ENCODE measurements around the gene ZNF785. TPM values are rescaled to one million over a fixed set of nuclear protein-coding genes. Genes with fewer than 3 reads are reported as not detected.
A peak's percentile ranks its signal among the peaks of the same experiment; 100 is the strongest.
"Not testable (repeated sequence)": the region's sequence is repeated elsewhere in the genome, so short reads cannot be mapped to it uniquely, and the experiment has no call there.

ZNF785 gene
- total RNA-seq, 2 donors from 2014 or later: 8.2 to 9.8 TPM

- DNase-seq (no peak), ATAC-seq (no peak)
- intact Hi-C loops (cut with DNase I): no loop called here
Measured at GRCh38 chr16:30553393-30553899, 32.1 kb downstream of the ZNF785 start.

DNA sequence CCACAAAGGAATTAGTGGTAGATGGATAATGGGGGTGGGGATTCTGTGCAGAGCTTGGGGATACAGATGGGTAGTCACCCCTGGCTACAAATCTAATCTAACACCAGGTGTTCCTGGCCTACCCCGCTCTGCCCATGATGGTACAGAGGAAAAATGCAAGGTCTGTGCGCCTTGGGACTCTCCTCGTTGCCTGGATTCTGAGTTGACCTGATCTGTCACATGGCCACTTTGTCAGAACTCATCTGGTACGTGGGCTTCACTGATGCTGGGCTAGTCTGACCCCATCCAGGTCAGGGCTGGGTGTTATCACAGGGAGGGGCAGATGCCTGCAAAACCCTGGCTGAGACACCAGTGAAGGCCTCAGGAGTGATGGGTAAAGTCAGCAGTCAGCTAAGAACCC lies 32.5 kb downstream of the ZNF785 start:
- ATAC-seq (no peak), DNase-seq (no peak)
- intact Hi-C loops (cut with DNase I): no loop called here

DNA sequence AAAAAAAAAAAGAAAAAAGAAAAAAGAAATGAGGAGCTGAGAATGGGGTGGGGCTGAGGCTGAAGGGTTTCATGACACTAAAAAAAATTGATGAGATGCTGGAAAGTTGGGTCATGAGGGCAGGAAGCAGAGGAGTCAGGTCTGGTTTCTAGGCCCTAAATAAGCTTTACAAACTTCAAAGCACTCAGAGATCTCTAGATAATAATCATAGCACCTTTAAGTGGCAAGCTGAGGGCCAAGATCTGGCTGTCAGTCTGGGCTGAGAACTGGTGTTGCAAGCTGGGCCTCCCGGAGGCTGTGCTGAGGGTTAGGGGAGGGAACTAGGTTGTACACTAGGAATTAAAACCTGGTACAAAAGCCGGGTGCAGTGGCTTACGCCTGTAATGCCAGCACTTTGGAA lies 33.7 kb downstream of the ZNF785 start:
- intact Hi-C loops (cut with DNase I): no loop called here
- ATAC-seq (peak in 1 of 2 donors; percentile 12), DNase-seq (no peak)

GRCh38 chr16:30548416-30549253 lies 36.9 kb downstream of the ZNF785 start:
- no peak for ATAC-seq

DNA sequence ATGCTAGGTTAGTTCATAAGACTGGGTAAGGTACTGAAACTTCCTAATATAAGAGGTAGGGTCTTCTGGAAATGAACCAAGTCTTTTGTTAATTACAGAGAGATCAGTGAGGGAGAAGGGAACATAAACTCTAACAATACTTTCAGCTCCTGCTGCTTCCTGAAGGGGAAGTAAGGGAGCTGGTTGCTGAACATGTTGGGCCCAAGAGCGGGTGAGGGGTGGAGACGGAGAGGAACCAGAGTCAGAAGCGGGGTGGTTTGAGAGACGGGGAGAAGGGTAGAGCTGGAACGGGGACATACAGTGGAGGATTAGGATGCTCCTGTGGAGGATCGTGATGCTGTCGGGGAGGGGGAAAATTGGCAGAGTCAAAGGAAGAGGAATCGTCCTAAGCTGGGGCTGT lies 39.4 kb downstream of the ZNF785 start:
- intact Hi-C loops (cut with DNase I): no loop called here
- ATAC-seq (no peak), DNase-seq (no peak)

More at GRCh38 chr16:30548416-30549253, 36.9 kb downstream of the ZNF785 start:
- intact Hi-C loops (cut with DNase I): no loop called here
- no peak for DNase-seq

- ATAC-seq (no peak), DNase-seq (no peak)
- intact Hi-C loops (cut with DNase I): no loop called here
Measured at GRCh38 chr16:30543067-30543466, 42.4 kb downstream of the ZNF785 start.

DNA sequence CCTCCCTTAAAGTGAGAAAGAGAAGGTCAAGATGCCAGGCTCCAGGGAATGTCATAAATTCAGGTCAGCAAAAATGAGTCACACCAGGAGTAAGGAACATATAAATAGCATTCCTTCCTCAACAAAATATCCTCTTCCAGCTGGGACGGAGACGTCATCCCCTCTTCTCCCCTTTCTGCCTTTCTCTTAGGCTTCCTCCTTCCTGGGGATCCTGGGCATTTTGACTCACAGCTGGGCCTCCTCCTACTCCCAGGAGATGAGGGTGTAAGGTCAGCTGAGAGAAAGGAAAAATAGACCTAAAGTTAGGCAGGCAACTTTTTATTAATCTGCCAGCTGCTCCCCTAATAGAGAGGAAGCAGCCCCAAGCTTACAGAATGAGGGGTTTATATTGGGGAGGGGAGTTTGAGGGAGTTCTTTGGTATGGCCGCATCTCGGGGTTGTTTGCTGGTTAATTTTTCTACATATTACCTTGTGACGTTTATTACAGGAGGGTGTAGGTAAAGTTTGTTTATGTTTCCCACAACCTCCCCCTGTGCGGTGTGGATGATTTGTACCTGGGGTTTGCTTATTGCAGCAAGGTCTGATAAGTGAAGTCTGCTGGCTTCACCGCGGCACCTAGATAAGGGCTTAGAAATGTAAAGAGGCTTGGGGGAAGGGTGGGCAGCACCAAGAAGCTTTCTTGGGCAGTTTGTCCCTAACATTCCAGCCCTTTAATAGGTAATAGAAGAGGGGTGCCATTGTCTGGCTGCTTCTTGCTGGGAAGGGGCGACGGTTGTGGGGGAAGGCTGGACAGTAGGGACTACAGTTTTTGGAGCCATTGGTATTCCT lies 43.8 kb downstream of the ZNF785 start:
- DNase-seq (no peak), ATAC-seq (peak in 1 of 2 donors; percentile 13)
- intact Hi-C loops (cut with DNase I): no loop called here

GRCh38 chr16:30540916-30541464 lies 44.5 kb downstream of the ZNF785 start:
- DNase-seq; ATAC-seq; intact Hi-C loops (cut with DNase I): not testable (repeated sequence)

DNA sequence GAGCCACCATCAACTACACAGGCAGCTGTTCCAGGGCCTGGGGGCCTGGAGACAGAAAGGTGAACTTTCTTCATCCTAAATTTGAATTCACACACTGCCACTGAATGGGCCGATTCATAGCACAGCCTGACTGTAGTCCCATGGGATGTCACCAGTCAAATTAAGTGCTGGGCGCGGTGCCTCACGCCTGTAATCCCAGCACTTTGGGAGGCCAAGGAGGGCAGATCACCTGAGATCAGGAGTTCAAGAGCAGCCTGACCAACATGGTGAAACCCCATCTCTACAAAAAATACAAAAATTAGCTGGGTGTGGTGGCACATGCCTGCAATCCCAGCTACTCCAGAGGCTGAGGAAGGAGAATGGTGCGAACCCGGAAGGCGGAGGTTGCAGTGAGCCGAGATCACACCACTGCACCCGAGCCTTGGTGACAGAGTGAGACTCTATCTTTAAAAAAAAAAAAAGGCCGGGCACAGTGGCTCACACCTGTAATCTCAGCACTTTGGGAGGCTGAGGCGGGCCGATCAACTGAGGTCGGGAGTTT lies 45.4 kb downstream of the ZNF785 start:
- intact Hi-C loops (cut with DNase I); ATAC-seq: not testable (repeated sequence)

GRCh38 chr16:30539000-30539964 lies 46.2 kb downstream of the ZNF785 start:
- intact Hi-C loops (cut with DNase I): no loop called here
- DNase-seq (peak; percentile 44), ATAC-seq (peak; percentile 55 to 66)

More for the DNA sequence above, 45.4 kb downstream of the ZNF785 start:
- DNase-seq: not testable (repeated sequence)

DNA sequence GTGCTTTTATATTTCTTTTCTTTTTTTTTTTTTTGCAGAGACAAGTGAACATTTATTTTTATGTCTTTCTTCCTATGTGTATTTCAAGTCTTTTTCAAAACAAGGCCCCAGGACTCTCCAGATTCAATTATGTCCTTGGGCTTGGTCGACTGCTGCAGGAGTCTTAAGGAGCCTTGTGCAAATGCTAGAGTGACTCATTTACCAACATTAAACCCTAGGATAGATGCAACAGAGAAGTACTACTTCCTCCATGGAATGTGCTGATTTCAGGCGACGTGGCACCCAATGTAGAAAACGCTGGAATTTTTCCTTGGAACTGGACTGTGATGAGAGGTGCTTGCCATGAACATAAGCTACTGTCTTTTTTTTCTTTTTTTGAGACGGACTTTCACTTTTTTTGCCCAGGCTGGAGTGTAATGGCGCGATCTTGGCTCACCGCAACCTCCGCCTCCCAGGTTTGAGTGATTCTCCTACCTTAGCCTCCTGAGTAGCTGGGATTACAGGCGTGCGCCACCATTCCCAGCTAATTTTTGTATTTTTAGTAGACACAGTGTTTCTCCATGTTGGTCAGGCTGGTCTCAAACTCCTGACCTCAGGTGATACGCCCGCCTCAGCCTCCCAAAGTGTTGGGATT lies 49.0 kb downstream of the ZNF785 start:
- intact Hi-C loops (cut with DNase I); ATAC-seq: not testable (repeated sequence)

DNA sequence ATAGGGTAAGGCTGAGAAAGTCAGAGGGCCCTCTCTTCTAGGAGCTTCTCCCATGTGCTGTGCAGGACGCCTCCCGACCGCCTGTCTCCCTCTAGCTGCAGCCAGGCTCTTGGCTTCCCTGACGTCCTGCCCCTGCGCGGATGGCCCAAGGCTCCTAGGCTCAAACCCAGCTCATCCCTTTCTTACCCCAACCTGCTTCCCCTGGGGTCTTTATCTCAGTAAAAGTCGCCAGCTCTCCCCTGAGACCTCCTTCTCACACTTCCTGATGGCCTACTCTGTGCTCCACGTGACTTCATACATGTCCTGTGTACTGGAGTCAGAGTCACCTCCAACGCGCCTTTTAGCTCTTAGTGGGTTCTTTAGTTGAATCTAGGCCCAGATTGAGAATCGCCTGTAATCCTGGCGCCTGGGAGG lies 49.7 kb downstream of the ZNF785 start:
- ATAC-seq (peak; percentile 63 to 80), DNase-seq (peak; percentile 81)
- intact Hi-C loops (cut with DNase I): loop anchor here in 1 of 2 donors (2.0 kb wide), 1 partner anchor 23 kb away; the partner anchor contains the start of gene ZNF764

More for the DNA sequence above, 49.0 kb downstream of the ZNF785 start:
- not testable (repeated sequence) for DNase-seq

GRCh38 chr16:30535106-30535776 lies 50.3 kb downstream of the ZNF785 start:
- peak in 1 of 2 donors; percentile 0 for ATAC-seq
- peak; percentile 34 for DNase-seq
- intact Hi-C loops (cut with DNase I): loop anchor here in 1 of 2 donors (2.0 kb wide), 1 partner anchor 24 kb away; the partner anchor contains the start of gene ZNF764

DNA sequence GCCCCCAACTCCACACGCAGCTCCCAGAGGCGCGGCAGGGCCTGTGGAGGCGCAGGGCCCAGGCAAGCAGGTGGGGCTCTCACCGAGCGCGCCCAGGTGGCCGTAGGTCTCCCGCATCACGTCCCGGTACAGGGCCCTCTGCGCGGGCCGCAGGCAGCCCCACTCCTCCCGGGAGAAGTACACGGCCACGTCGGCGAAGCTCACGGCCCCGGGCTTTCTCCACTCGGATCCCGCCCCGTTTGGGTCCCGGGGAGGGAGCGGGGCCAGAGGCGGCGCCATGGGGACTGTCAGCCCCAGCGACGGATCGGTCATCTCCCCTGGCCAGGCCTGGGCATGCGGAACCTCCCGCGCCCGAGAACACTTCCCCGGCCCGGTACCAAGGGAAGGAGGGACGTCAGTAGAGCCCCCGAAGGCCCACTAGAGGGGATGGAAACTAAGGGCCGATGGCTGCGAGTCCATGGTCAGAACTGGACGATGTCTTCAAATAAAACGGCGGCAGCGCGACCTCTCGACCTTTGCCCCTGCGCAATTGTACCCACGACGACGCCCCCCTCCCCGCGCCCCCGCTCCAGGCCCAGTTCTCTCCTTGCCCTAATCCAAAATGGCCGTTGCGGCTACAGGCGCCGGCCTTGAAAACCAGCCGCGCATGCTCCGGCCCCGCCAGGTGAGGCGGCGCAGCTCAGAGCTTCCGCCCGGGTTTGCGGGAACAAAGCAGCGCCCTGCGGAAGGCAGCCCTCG lies 51.0 kb downstream of the ZNF785 start, which contains the start of gene ZNF747:
ZNF747 (minus strand) TSS at position 491 of the 738 bp plus-strand sequence; CDS start at position 312, 179 bp downstream.
- intact Hi-C loops (cut with DNase I): loop anchor here in 1 of 2 donors (2.0 kb wide), 1 partner anchor 24 kb away; the partner anchor contains the start of gene ZNF764
- DNase-seq (peak; percentile 94), ATAC-seq (peak; percentile 91 to 93)

GRCh38 chr16:30533748-30534367 lies 51.6 kb downstream of the ZNF785 start:
- ATAC-seq (peak in 1 of 2 donors; percentile 6), DNase-seq (no peak)
- intact Hi-C loops (cut with DNase I): loop anchor here in 1 of 2 donors (2.0 kb wide), 1 partner anchor 25 kb away; the partner anchor contains the start of gene ZNF764

All from left cardiac atrium (tissue), 4 donors.